ENCODE measurements around the gene GINM1.
A peak's percentile ranks its signal among the peaks of the same experiment; 100 is the strongest.

The GINM1 gene

GRCh38 chr6:149593408-149593807 is 27.2 kb downstream of the GINM1 start:
- no peak for DNase-seq

GRCh38 chr6:149600508-149600907 is 34.3 kb downstream of the GINM1 start:
- DNase-seq = no peak

GRCh38 chr6:149608381-149608982 is 42.3 kb downstream of the GINM1 start:
- DNase-seq = no peak

- no peak for DNase-seq
These were observed 48.2 kb downstream of the GINM1 start for GRCh38 chr6:149614337-149614736.

- no peak for DNase-seq
These were observed 49.6 kb downstream of the GINM1 start for GRCh38 chr6:149615805-149616204.

GRCh38 chr6:149627672-149628071 is 61.5 kb downstream of the GINM1 start:
- no peak for DNase-seq

GRCh38 chr6:149628875-149629510 is 62.8 kb downstream of the GINM1 start:
- peak; percentile 29 to 67 (median 55) for DNase-seq

GRCh38 chr6:149634315-149634714 is 68.1 kb downstream of the GINM1 start:
- no peak for DNase-seq

- DNase-seq = no peak
These were observed 69.9 kb downstream of the GINM1 start for GRCh38 chr6:149636124-149636523.

All from suppressor macrophage (primary cell).